GM19239 (cell line): ENCODE measurements around the gene OR5H2.

Source experiments
- DNase-seq: peaks from one replicate; pipeline ENCODE4 v3.0.0; 2011; ENCODE audit warnings: low spot score; ENCODE audit not compliant: insufficient read length
- FAIRE-seq: peaks from 2 replicates; lab custom pipeline; 2011; peaks lifted over from hg19 to GRCh38; lab: Jason Lieb, UNC

OR5H2 gene

GRCh38 chr3:98329392-98330124 is 47.3 kb downstream of the OR5H2 start:
- FAIRE-seq (peak; percentile 81), DNase-seq (no peak)

DNA sequence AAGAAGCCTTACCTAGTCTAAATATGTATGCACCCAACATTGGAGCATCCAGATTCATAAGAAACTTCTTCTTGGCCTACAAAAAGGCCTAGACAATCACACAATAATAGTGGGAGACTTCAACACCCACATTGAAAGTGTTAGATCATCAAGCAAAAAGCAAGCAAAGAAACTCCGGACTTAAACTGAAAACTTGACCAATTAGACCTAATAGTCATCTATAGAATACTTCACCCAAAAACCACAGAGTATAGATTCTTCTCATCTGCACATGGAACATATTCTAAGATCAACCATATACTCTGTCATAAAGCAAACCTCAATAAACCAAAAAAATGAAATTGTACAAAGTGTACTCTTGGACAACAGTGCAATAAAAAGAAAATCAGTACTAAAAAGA is 49.0 kb downstream of the OR5H2 start:
- FAIRE-seq (no peak), DNase-seq (no peak)
